ENCODE data around the gene NME8. TPM values are rescaled to one million over a fixed set of nuclear protein-coding genes. Genes with fewer than 3 reads are reported as not detected.
"Not testable (repeated sequence)": the region's sequence is repeated elsewhere in the genome, so short reads cannot be mapped to it uniquely, and the experiment has no call there.

Gene NME8
- total and polyA plus RNA-seq, 2 of the 4 experiments (the other 2 are of a cell fraction) = not detected

GRCh38 chr7:37806152-37806551 lies 42.2 kb upstream of the NME8 start:
- TF ChIP-seq RCOR1 (IDR thresholded peaks at IDR 0.05; ENCODE audit: insufficient replicate concordance, low read length) (no peak), MAZ (IDR thresholded peaks at IDR 0.05; ENCODE audit: borderline replicate concordance, low read depth, low read length) (no peak), BHLHE40 (IDR thresholded peaks at IDR 0.05; ENCODE audit: low read depth, low read length) (no peak), CTCF (conservative IDR thresholded peaks at IDR 0.05; ENCODE audit: low read depth, low read length) (no peak), USF2 (IDR thresholded peaks at IDR 0.05; ENCODE audit: low read depth, low read length) (no peak), MAFK (IDR thresholded peaks at IDR 0.05; ENCODE audit: low read depth, low read length) (no peak)
- dilution Hi-C loops (cut with HindIII; ENCODE audit: low sequenced_read_pairs, unreplicated experiment) = no loop called here
- no peak overlapping the region for H2AK5ac ChIP-seq (ENCODE audit: low read depth, low read length)
- in situ Hi-C loops (cut with MboI; ENCODE audit: low sequenced_read_pairs) = no loop called here
- H4K8ac ChIP-seq (ENCODE audit: low read depth in 2 of 2, low read length in 2 of 2) = no peak overlapping the region
- H2AK9ac ChIP-seq (replicated peaks; ENCODE audit: low read depth, low read length, poor library complexity) = no peak overlapping the region
- H2BK15ac ChIP-seq (ENCODE audit: low read depth, low read length) = no peak overlapping the region
- H3K18ac ChIP-seq (ENCODE audit: low read depth, low read length) = no peak overlapping the region
- H4K20me1 ChIP-seq (ENCODE audit: insufficient read depth, low read length) = no peaks in the 10 kb centered on the region
- no peak overlapping the region for H4K91ac ChIP-seq (ENCODE audit: insufficient read depth, low read depth, low read length)
- no peak overlapping the region for H3K56ac ChIP-seq (ENCODE audit: extremely low read depth, insufficient read depth, low read length)
- no peak overlapping the region for H3K23ac ChIP-seq (ENCODE audit: low read depth, low read length)
- no peaks in the 10 kb centered on the region for H3K79me1 ChIP-seq (ENCODE audit: low read depth in 1 of 2, low read length in 2 of 2)
- no TSS peak for BruUV-seq (replicated peaks)
- H3K14ac ChIP-seq (replicated peaks; ENCODE audit: low read depth, low read length) = no peak overlapping the region
- no peak overlapping the region for H2BK120ac ChIP-seq (ENCODE audit: low read depth, low read length)
- H3K4me1 ChIP-seq (ENCODE audit: control insufficient read depth, insufficient read depth, low read length) = no peaks in the 10 kb centered on the region
- CTCF ChIA-PET = no interaction called here
- no peak overlapping the region for H2BK5ac ChIP-seq (ENCODE audit: low read depth, low read length, poor library complexity, severe bottlenecking)
- no peak overlapping the region for H4K5ac ChIP-seq (ENCODE audit: low read depth, low read length)
- no peak overlapping the region for H3K4me2 ChIP-seq (ENCODE audit: low read depth, low read length)
- H3K27ac ChIP-seq (ENCODE audit: insufficient read depth, low read length) = no peak overlapping the region
- no peaks in the 10 kb centered on the region for H3K36me3 ChIP-seq (ENCODE audit: control insufficient read depth, insufficient read depth, low read length)
- DNase-seq (no peak), ATAC-seq (ENCODE audit: low read depth) (no peak)
- H3K9me3 ChIP-seq (ENCODE audit: control insufficient read depth, insufficient read depth, low read length) = peaks cover 5% of the 10 kb centered on the region
- no peak overlapping the region for H3K4me3 ChIP-seq (ENCODE audit: insufficient read depth, low read depth, low read length)
- H3K9ac ChIP-seq (ENCODE audit: low read depth, low read length) = no peak overlapping the region
- WGBS, 2 experiments (ENCODE audit: extremely low coverage in 2 of 2, insufficient read length in 1 of 2) = no CpG with 5 or more reads among the region's 2 CpGs
- H2AFZ ChIP-seq (replicated peaks; ENCODE audit: low read length, poor library complexity) = no peak overlapping the region
- no peaks in the 10 kb centered on the region for H3K9me1 ChIP-seq (ENCODE audit: insufficient read depth, low read length)
- H3K27me3 ChIP-seq (ENCODE audit: control insufficient read depth, insufficient read depth, low read length) = no peaks in the 10 kb centered on the region
- POLR2A ChIA-PET (ENCODE audit: unreplicated experiment) = no interaction called here
- no peak overlapping the region for H2BK20ac ChIP-seq (ENCODE audit: low read depth, low read length)
- intact Hi-C loops (cut with micrococcal nuclease) = no loop called here
- H3K4ac ChIP-seq (ENCODE audit: low read depth, low read length) = no peak overlapping the region

GRCh38 chr7:37812161-37812580 lies 36.2 kb upstream of the NME8 start:
- H4K5ac ChIP-seq (ENCODE audit: low read depth, low read length); H3K14ac ChIP-seq (replicated peaks; ENCODE audit: low read depth, low read length); H4K20me1 ChIP-seq (ENCODE audit: insufficient read depth, low read length); H3K4me1 ChIP-seq (ENCODE audit: control insufficient read depth, insufficient read depth, low read length); H3K4me2 ChIP-seq (ENCODE audit: low read depth, low read length); H2AK9ac ChIP-seq (replicated peaks; ENCODE audit: low read depth, low read length, poor library complexity); POLR2A ChIA-PET (ENCODE audit: unreplicated experiment); H3K27ac ChIP-seq (ENCODE audit: insufficient read depth, low read length); H2BK20ac ChIP-seq (ENCODE audit: low read depth, low read length); H3K23ac ChIP-seq (ENCODE audit: low read depth, low read length); in situ Hi-C loops (cut with MboI; ENCODE audit: low sequenced_read_pairs); H4K91ac ChIP-seq (ENCODE audit: insufficient read depth, low read depth, low read length); DNase-seq; ATAC-seq (ENCODE audit: low read depth); H2BK120ac ChIP-seq (ENCODE audit: low read depth, low read length); H3K4ac ChIP-seq (ENCODE audit: low read depth, low read length); H2BK15ac ChIP-seq (ENCODE audit: low read depth, low read length); H3K9ac ChIP-seq (ENCODE audit: low read depth, low read length); H4K8ac ChIP-seq (ENCODE audit: low read depth in 2 of 2, low read length in 2 of 2); dilution Hi-C loops (cut with HindIII; ENCODE audit: low sequenced_read_pairs, unreplicated experiment); H3K79me1 ChIP-seq (ENCODE audit: low read depth in 1 of 2, low read length in 2 of 2); H3K9me1 ChIP-seq (ENCODE audit: insufficient read depth, low read length); H3K56ac ChIP-seq (ENCODE audit: extremely low read depth, insufficient read depth, low read length); H3K18ac ChIP-seq (ENCODE audit: low read depth, low read length); H3K4me3 ChIP-seq (ENCODE audit: insufficient read depth, low read depth, low read length); BruUV-seq (replicated peaks); intact Hi-C loops (cut with micrococcal nuclease); H3K9me3 ChIP-seq (ENCODE audit: control insufficient read depth, insufficient read depth, low read length); H3K36me3 ChIP-seq (ENCODE audit: control insufficient read depth, insufficient read depth, low read length); H2AK5ac ChIP-seq (ENCODE audit: low read depth, low read length); H2BK5ac ChIP-seq (ENCODE audit: low read depth, low read length, poor library complexity, severe bottlenecking); H2AFZ ChIP-seq (replicated peaks; ENCODE audit: low read length, poor library complexity); CTCF ChIA-PET; H3K27me3 ChIP-seq (ENCODE audit: control insufficient read depth, insufficient read depth, low read length): not testable (repeated sequence)
- WGBS, 2 experiments (ENCODE audit: extremely low coverage in 2 of 2, insufficient read length in 1 of 2) = no CpG with 5 or more reads among the region's 1 CpG

Data from IMR-90 (cell line).